ENCODE data around the gene DAB1.

DAB1 gene

GRCh38 chr1:57167997-57168396 is 255.9 kb downstream of the DAB1 start:
- DNase-seq (ENCODE audit: extremely low read depth, low read depth), result no peak
- no peak overlapping the region for H3K4me3 ChIP-seq (replicated peaks; ENCODE audit: low read depth, low read length)
- TF ChIP-seq, protein P1, sequence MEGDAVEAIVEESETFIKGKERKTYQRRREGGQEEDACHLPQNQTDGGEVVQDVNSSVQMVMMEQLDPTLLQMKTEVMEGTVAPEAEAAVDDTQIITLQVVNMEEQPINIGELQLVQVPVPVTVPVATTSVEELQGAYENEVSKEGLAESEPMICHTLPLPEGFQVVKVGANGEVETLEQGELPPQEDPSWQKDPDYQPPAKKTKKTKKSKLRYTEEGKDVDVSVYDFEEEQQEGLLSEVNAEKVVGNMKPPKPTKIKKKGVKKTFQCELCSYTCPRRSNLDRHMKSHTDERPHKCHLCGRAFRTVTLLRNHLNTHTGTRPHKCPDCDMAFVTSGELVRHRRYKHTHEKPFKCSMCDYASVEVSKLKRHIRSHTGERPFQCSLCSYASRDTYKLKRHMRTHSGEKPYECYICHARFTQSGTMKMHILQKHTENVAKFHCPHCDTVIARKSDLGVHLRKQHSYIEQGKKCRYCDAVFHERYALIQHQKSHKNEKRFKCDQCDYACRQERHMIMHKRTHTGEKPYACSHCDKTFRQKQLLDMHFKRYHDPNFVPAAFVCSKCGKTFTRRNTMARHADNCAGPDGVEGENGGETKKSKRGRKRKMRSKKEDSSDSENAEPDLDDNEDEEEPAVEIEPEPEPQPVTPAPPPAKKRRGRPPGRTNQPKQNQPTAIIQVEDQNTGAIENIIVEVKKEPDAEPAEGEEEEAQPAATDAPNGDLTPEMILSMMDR (IDR thresholded peaks at IDR 0.05; ENCODE audit: low read depth, low read length, missing control alignments), result no peak

GRCh38 chr1:57165546-57165945 is 258.3 kb downstream of the DAB1 start:
- H3K4me3 ChIP-seq (replicated peaks; ENCODE audit: low read depth, low read length), result no peak overlapping the region
- no peak for DNase-seq (ENCODE audit: extremely low read depth, low read depth)
- TF ChIP-seq, protein P1 (IDR thresholded peaks at IDR 0.05; ENCODE audit: low read depth, low read length, missing control alignments), result no peak

DNA sequence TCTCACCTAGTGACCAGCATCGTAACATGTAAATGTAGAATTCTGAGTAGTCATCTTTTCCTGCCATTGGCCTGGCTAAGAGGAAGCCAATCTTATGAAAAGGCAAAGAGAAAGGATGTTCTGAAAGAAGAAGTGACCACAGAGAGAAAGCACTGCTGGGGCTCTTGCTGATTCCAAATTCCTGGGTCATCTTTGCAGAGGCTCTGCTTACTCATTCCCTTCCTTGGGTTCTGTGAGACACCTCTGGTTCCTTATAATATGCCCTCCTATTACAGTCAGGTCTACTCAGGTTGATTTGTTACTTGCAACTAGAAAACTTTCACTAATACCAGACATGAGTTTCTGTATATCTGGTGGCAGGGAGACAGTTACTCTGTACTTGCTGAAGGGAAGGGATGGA is 259.3 kb downstream of the DAB1 start:
- DNase-seq (ENCODE audit: extremely low read depth, low read depth), result no peak
- H3K4me3 ChIP-seq (replicated peaks; ENCODE audit: low read depth, low read length), result no peak overlapping the region
- TF ChIP-seq, protein P1 (IDR thresholded peaks at IDR 0.05; ENCODE audit: low read depth, low read length, missing control alignments), result no peak

GRCh38 chr1:57163789-57164188 is 260.1 kb downstream of the DAB1 start:
- TF ChIP-seq, protein P1 (IDR thresholded peaks at IDR 0.05; ENCODE audit: low read depth, low read length, missing control alignments), result no peak
- no peak for DNase-seq (ENCODE audit: extremely low read depth, low read depth)
- H3K4me3 ChIP-seq (replicated peaks; ENCODE audit: low read depth, low read length), result no peak overlapping the region

DNA sequence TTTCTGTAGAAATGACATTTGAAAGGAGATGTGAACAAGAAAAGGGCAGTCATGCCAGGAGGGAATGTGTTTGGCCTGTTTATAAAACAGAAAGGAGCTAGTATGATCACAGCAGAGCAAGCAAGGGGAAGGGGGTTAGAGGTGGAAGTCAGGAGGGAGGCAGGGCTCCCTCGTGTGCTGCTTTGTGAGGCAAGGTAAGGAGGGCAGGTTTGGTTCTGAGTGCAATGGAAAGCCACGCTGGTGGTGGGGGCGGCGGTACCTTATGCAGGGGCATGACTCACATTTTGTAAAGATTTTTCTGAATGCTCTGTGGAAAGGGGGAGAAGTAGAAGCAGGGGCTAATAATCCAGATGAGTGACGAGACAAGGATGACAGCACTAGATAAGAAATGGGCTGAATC is 260.5 kb downstream of the DAB1 start:
- no peak overlapping the region for H3K4me3 ChIP-seq (replicated peaks; ENCODE audit: low read depth, low read length)
- DNase-seq (ENCODE audit: extremely low read depth, low read depth), result no peak
- TF ChIP-seq, protein P1 (IDR thresholded peaks at IDR 0.05; ENCODE audit: low read depth, low read length, missing control alignments), result no peak

- DNase-seq (ENCODE audit: extremely low read depth, low read depth), result no peak
- no peak overlapping the region for H3K4me3 ChIP-seq (replicated peaks; ENCODE audit: low read depth, low read length)
- TF ChIP-seq, protein P1 (IDR thresholded peaks at IDR 0.05; ENCODE audit: low read depth, low read length, missing control alignments), result no peak
Observed at GRCh38 chr1:57162607-57163261, 261.1 kb downstream of the DAB1 start.

- DNase-seq (ENCODE audit: extremely low read depth, low read depth), result no peak
- no peak overlapping the region for H3K4me3 ChIP-seq (replicated peaks; ENCODE audit: low read depth, low read length)
- TF ChIP-seq, protein P1 (IDR thresholded peaks at IDR 0.05; ENCODE audit: low read depth, low read length, missing control alignments), result no peak
Observed at GRCh38 chr1:57160594-57160993, 263.3 kb downstream of the DAB1 start.
